Esophagus squamous epithelium (tissue), 5 donors: ENCODE measurements around the gene QKI. TPM values are rescaled to one million over a fixed set of nuclear protein-coding genes. Genes with fewer than 3 reads are reported as not detected.
"Not testable (repeated sequence)": the region's sequence is repeated elsewhere in the genome, so short reads cannot be mapped to it uniquely, and the experiment has no call there.

Experiments used
- DNase-seq: peaks from one replicate; lab custom pipeline; 2025; lab: John Stamatoyannopoulos, UW
- H3K27ac ChIP-seq, 4 donors: fragments of 200-600 bp; sonication (generic); one replicate each; pipeline ENCODE4 v1.5.1; 2016 to 2019; ENCODE audit warnings: mild to moderate bottlenecking in 1 of 4
- H3K27me3 ChIP-seq, 4 donors: fragments of 200-600 bp; sonication (generic); 1 replicate in 3 of 4; 2 replicates in 1 of 4; pipeline versions ENCODE4 v1.5.1 to v1.6.0; 2017 to 2021; ENCODE audit warnings: antibody characterized with exemption in 1 of 4
- H3K36me3 ChIP-seq, 3 donors: fragments of 200-600 bp; sonication (generic); one replicate each; pipeline ENCODE4 v1.5.1; 2016 to 2019
- H3K4me1 ChIP-seq, 3 donors: fragments of 200-600 bp; sonication (generic); one replicate each; pipeline ENCODE4 v1.5.1; 2017 to 2019
- H3K4me3 ChIP-seq, 4 donors: fragments of 200-600 bp; sonication (generic); 1 replicate in 3 of 4; 2 replicates in 1 of 4; pipeline ENCODE4 v1.5.1; 2016 to 2019; ENCODE audit warnings: mild to moderate bottlenecking in 2 of 4, moderate library complexity in 1 of 4
- H3K9me3 ChIP-seq, 3 donors: fragments of 200-600 bp; sonication (generic); one replicate each; pipeline ENCODE4 v1.5.1; 2016 to 2019
- POLR2A ChIP-seq, 4 donors: fragments of 450-650 bp; IDR thresholded peaks; one replicate each; pipeline ENCODE4 v1.6.1; 2017; ENCODE audit warnings: antibody characterized with exemption in 4 of 4, mild to moderate bottlenecking in 4 of 4, moderate library complexity in 3 of 4
- WGBS, 2 donors: methylation state at CpG; one replicate each; pipeline ENCODE4 v1.1.5; 2018; 5-methylcytosine and 5-hydroxymethylcytosine counted together
- intact Hi-C: fragments of 100-400 bp; cut with DNase I; formaldehyde crosslinking; loops from one replicate; pipeline ENCODE4 v1.15.0; 2022
- total RNA-seq, 4 donors: library from RNA; depleted of rRNA; stranded (reverse); fragments of >200 nt; gene quantifications; one replicate each; pipeline ENCODE4 v1.1.0, GENCODE V29; 2016
- TF ChIP-seq, protein P1 (sequence below), 6 experiments: fragments of 450-650 bp in 4 of 6; fragments of 200-600 bp in 2 of 6; sonication (generic) in 2 of 6; IDR thresholded peaks; one replicate each; pipeline ENCODE4 v1.5.1; 2016 to 2019; ENCODE audit warnings: antibody characterized with exemption in 6 of 6, mild to moderate bottlenecking in 4 of 6, moderate library complexity in 4 of 6
- donor health status: DM: yes; HTN: yes; CAD: no.

Gene QKI
- total RNA-seq, 4 donors from 2014 or later: 46.2 to 149 (median 65.4) TPM

DNA sequence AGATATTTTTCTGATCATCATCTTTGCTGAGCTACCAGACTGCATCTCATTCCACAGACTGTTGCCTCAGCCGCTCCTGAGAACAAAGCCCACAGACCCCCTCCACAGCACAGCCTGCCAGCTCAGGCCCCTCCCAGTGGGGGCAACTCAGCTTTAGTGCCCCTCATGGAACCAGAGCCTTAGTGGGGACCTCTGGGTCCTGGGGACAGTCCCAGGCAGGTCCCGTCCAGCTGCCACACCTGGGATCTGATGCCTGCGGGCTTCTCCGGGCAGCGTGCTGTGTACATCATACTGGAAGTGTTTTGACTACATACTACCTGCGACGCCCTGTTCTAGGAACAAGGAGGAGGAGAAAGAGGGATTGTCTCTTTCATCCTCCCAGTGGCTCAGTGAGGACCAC lies 38.3 kb upstream of the QKI start:
- DNase-seq: no peak
- no peak overlapping the region for H3K27ac ChIP-seq
- H3K4me3 ChIP-seq: no peak overlapping the region
- 93% methylated on average over 3 to 7 of the region's 7 CpGs for WGBS, 2 donors
- H3K9me3 ChIP-seq: no peaks in the 10 kb centered on the region
- peaks cover 0 to 5% (median 0%) of the 10 kb centered on the region in 4 donors for H3K27me3 ChIP-seq
- H3K4me1 ChIP-seq: no peaks in the 10 kb centered on the region
- TF ChIP-seq, protein P1, sequence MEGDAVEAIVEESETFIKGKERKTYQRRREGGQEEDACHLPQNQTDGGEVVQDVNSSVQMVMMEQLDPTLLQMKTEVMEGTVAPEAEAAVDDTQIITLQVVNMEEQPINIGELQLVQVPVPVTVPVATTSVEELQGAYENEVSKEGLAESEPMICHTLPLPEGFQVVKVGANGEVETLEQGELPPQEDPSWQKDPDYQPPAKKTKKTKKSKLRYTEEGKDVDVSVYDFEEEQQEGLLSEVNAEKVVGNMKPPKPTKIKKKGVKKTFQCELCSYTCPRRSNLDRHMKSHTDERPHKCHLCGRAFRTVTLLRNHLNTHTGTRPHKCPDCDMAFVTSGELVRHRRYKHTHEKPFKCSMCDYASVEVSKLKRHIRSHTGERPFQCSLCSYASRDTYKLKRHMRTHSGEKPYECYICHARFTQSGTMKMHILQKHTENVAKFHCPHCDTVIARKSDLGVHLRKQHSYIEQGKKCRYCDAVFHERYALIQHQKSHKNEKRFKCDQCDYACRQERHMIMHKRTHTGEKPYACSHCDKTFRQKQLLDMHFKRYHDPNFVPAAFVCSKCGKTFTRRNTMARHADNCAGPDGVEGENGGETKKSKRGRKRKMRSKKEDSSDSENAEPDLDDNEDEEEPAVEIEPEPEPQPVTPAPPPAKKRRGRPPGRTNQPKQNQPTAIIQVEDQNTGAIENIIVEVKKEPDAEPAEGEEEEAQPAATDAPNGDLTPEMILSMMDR (IDR thresholded peaks at IDR 0.05): no peak
- no peak for TF ChIP-seq POLR2A (IDR thresholded peaks at IDR 0.05)
- intact Hi-C loops: no loop called here
- no peaks in the 10 kb centered on the region for H3K36me3 ChIP-seq

DNA sequence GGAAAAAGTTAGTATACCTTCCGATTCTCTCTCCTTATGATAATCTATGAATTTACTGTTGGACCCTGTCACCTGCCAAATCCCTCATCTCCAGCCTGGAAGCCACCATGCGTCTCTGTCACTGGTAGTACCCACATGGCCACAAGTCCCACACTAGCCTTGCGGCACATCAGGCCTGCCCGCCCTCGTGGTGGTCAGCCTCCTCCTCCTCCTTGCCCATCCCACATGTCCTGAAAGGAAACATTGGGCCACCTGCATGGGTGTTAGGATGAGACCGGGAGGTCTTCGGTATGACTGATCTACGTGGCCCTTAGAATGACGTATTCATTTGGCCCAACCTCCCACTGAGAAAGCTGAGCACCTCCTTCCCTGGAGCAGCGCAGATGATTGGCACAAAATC lies 37.0 kb upstream of the QKI start:
- TF ChIP-seq, protein P1 (IDR thresholded peaks at IDR 0.05): no peak
- no peak for TF ChIP-seq POLR2A (IDR thresholded peaks at IDR 0.05)
- no peaks in the 10 kb centered on the region for H3K4me1 ChIP-seq
- 94% methylated on average over 8 to 10 of the region's 10 CpGs for WGBS, 2 donors
- H3K9me3 ChIP-seq: no peaks in the 10 kb centered on the region
- H3K36me3 ChIP-seq: no peaks in the 10 kb centered on the region
- no peak for DNase-seq
- no peaks in the 10 kb centered on the region for H3K27me3 ChIP-seq
- no peak overlapping the region for H3K4me3 ChIP-seq
- H3K27ac ChIP-seq: no peak overlapping the region
- intact Hi-C loops: no loop called here

DNA sequence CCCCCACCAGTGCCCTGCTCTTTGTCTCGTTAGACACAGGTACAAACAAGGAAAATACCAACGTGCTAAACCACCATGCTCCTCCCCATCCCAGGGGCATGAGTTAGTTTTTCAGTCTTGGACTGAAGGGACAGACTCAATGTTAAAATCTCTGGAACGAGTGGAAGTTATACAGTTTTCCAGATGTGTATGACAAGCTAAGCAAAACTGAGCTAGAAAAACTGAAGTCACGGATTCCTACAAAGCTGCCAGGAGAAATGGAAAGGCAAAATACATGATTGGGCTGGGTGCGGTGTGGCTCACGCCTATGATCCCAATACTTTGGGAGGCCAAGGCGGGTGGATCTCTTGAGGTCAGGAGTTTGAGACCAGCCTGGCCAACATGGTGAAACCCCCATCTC lies 34.3 kb upstream of the QKI start:
- WGBS, 2 donors: 75 to 80% methylated on average over 5 to 7 of the region's 7 CpGs
- H3K4me1 ChIP-seq: no peaks in the 10 kb centered on the region
- TF ChIP-seq, protein P1 (IDR thresholded peaks at IDR 0.05): no peak
- no peak for TF ChIP-seq POLR2A (IDR thresholded peaks at IDR 0.05)
- intact Hi-C loops: no loop called here
- no peaks in the 10 kb centered on the region for H3K9me3 ChIP-seq
- H3K27me3 ChIP-seq: no peaks in the 10 kb centered on the region
- no peaks in the 10 kb centered on the region for H3K36me3 ChIP-seq
- DNase-seq: no peak
- no peak overlapping the region for H3K4me3 ChIP-seq
- no peak overlapping the region for H3K27ac ChIP-seq

DNA sequence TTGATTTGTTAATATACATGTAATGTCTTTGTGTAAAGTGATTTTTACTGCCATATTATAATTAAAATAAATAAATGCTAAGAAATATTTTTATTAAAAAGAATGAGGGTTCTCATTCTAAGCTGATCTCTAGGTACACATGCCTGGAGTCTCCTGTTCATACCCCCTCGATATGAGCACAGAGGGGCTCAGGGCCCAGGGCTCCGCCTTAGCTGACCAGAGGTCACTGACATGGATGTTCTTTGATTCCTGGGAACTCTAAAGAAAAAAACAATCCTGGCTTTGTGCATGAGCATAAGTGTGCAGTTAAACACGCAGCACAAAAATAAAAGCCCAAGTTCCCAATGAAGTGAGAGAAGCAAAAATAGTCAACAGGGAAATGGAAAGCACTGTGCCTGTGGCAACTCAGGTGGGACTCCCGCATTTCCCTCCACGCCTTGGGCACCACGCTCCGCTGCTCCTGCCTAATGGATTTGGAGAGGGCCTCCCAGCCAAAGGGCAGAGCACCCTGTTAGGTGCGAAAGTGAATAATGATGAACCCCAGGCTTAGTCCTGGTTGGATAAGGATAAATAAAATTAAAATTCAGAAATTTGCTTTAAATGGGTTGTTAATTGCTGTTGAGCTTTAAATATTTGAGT lies 33.3 kb upstream of the QKI start:
- Histone ChIP-seq H3K27me3 (no peaks in the 10 kb centered on the region), H3K36me3 (no peaks in the 10 kb centered on the region), H3K9me3 (no peaks in the 10 kb centered on the region), H3K27ac (no peak overlapping the region), H3K4me1 (no peaks in the 10 kb centered on the region), H3K4me3 (no peak overlapping the region)
- no peak for DNase-seq
- TF ChIP-seq, protein P1 (IDR thresholded peaks at IDR 0.05): no peak
- no peak for TF ChIP-seq POLR2A (IDR thresholded peaks at IDR 0.05)
- WGBS, 2 donors: 67 to 82% methylated on average over 8 of the region's 8 CpGs
- intact Hi-C loops: no loop called here

DNA sequence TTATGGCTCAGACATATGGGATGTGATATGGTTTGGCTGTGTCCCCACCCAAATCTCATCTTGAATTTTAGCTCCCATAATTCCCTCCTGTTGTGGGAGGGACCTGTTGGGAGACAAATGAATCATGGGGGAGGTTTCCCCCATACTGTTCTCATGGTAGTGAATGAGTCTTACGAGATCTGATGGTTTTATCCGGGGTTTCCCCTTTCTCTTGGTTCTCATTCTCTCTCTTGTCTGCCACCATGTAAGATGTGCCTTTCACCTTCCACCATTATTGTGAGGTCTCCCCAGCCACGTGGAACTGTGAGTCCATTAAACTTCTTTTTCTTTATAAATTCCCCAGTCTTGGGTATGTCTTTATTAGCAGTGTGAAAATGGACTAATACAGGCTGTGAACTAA lies 31.1 kb upstream of the QKI start:
- H3K27ac ChIP-seq, H3K4me1 ChIP-seq, DNase-seq, H3K36me3 ChIP-seq, intact Hi-C loops, H3K9me3 ChIP-seq, H3K27me3 ChIP-seq, H3K4me3 ChIP-seq: not testable (repeated sequence)
- 79 to 90% methylated on average over 3 of the region's 3 CpGs for WGBS, 2 donors

DNA sequence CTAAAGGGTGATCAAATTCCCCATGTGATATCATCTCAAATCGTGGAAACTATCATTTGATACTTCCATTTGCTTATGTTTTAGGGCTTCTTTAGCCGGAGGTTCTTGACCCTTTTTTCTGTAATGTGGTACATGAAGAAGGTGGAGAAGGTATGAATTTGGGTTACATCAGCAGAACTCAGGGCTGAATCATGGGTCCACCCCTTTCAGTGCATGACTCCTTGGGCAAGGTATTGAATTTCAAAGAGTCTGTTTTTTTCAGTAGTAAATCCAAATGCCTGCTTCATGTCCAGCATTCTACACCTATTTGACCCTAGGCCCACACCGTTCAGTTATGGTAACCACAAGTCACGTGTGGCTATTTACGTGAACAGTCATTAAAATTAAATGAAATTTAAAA lies 30.6 kb upstream of the QKI start:
- peaks cover 0 to 10% (median 8%) of the 10 kb centered on the region in 3 donors for H3K4me1 ChIP-seq
- H3K27ac ChIP-seq: no peak overlapping the region
- no peak overlapping the region for H3K4me3 ChIP-seq
- no peaks in the 10 kb centered on the region for H3K27me3 ChIP-seq
- H3K36me3 ChIP-seq: no peaks in the 10 kb centered on the region
- H3K9me3 ChIP-seq: no peaks in the 10 kb centered on the region
- intact Hi-C loops: no loop called here
- 88 to 95% methylated on average over 5 of the region's 5 CpGs for WGBS, 2 donors
- TF ChIP-seq, protein P1 (IDR thresholded peaks at IDR 0.05): no peak
- no peak for TF ChIP-seq POLR2A (IDR thresholded peaks at IDR 0.05)
- DNase-seq: no peak
